Adrenal gland (tissue), 5 donors: ENCODE results near the gene CBY2.

Source experiments
- CTCF ChIP-seq, 6 experiments: fragments of 450-650 bp in 4 of 6; fragments of 200-600 bp in 2 of 6; sonication (generic) in 1 of 6; IDR thresholded peaks; 1 replicate in 5 of 6; 2 replicates in 1 of 6; pipeline versions ENCODE4 v1.5.1 to v1.8.0; 2016 to 2021; ENCODE audit warnings: antibody characterized with exemption in 6 of 6, mild to moderate bottlenecking in 2 of 6, moderate library complexity in 1 of 6
- POLR2A ChIP-seq, 2 donors: fragments of 450-650 bp; IDR thresholded peaks; one replicate each; pipeline ENCODE4 v1.6.1; 2017; ENCODE audit warnings: antibody characterized with exemption in 2 of 2, mild to moderate bottlenecking in 2 of 2, moderate library complexity in 1 of 2
- donor health status: DM: no; HTN: no; CAD: no.

GRCh38 chr13:45711951-45712350 lies 9.8 kb downstream of the CBY2 start:
- no peak for TF ChIP-seq CTCF (IDR thresholded peaks at IDR 0.05)
- no peak for TF ChIP-seq POLR2A (IDR thresholded peaks at IDR 0.05)
